ENCODE results near the gene COPS9. TPM values are rescaled to one million over a fixed set of nuclear protein-coding genes. Genes with fewer than 3 reads are reported as not detected.

Gene COPS9
- total and polyA plus RNA-seq, 2 donors (not counting 1 experiment from before 2014, with no cell fraction given), result 48.7 to 69.9 TPM

DNA sequence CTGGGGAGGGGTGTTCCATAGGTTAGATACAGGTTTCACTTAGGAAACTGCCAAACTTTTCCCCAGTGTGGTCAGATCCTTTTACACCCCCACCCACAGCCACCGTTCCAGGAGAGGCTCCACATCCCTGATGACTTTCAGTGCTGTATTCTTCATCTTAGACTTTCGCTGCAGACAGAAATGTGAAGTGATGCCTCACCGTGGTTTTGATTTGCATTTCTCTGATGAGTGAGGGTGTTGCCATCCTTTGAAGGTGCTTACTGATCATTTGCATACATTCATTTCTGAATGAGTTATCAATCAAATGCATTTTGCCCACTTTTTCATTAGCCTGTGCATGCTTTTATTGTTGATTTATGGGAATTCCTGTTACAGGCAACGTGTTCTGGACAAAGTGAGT lies 14.9 kb downstream of the COPS9 start:
- Histone ChIP-seq H3K4me3 (ENCODE audit: control extremely low read depth in 1 of 5, extremely low read depth in 1 of 5, insufficient read depth in 1 of 5, low read depth in 2 of 5, low read length in 4 of 5) (no peak overlapping the region), H3K4me1 (ENCODE audit: control insufficient read depth in 2 of 2, insufficient read depth in 2 of 2, low read length in 2 of 2) (no peaks in the 10 kb centered on the region), H3K9me3 (ENCODE audit: control extremely low read depth in 1 of 3, control insufficient read depth in 2 of 3, insufficient read depth in 1 of 3, low read length in 2 of 3) (no peaks in the 10 kb centered on the region), H3K27me3 (replicated peaks in 1 of 4; ENCODE audit: control extremely low read depth in 1 of 4, control insufficient read depth in 3 of 4, insufficient read depth in 4 of 4, low read length in 3 of 4) (no peaks in the 10 kb centered on the region), H4K20me1 (ENCODE audit: control insufficient read depth, insufficient read depth, low read length, poor library complexity, severe bottlenecking) (no peaks in the 10 kb centered on the region), H3K36me3 (replicated peaks in 1 of 2; ENCODE audit: control extremely low read depth in 1 of 2, control insufficient read depth in 1 of 2, extremely low read depth in 1 of 2, insufficient read depth in 2 of 2, low read length in 1 of 2) (no peaks in the 10 kb centered on the region), H3K79me2 (ENCODE audit: control insufficient read depth, insufficient read depth, low read length) (no peaks in the 10 kb centered on the region), H3K27ac (ENCODE audit: low read length in 2 of 2) (no peak overlapping the region), H2AFZ (ENCODE audit: insufficient read depth, low read depth, low read length, poor library complexity, severe bottlenecking) (no peak overlapping the region), H3K4me2 (replicated peaks; ENCODE audit: low read depth, low read length, poor library complexity, severe bottlenecking) (no peak overlapping the region), H3K9ac (ENCODE audit: low read length) (no peak overlapping the region)
- ChIA-PET POLR2A (no interaction called here), CTCF (no interaction called here)
- peaks cover 5% of the 10 kb centered on the region for H3K4me1 Mint-ChIP-seq
- no peak overlapping the region for H3K4me3 Mint-ChIP-seq
- WGBS (ENCODE audit: insufficient coverage), result no CpG with 5 or more reads among the region's 4 CpGs
- H3K27me3 Mint-ChIP-seq, result peaks cover 3% of the 10 kb centered on the region
- H3K9me3 Mint-ChIP-seq (ENCODE audit: insufficient read depth), result no peaks in the 10 kb centered on the region
- no peak for ATAC-seq (ENCODE audit: low read depth)
- H3K27ac Mint-ChIP-seq, result no peak overlapping the region
- intact Hi-C loops (cut with micrococcal nuclease), result no loop called here
- no peak for TF ChIP-seq EZH2 (IDR thresholded peaks at IDR 0.05; ENCODE audit: borderline replicate concordance, insufficient read depth, low read depth, low read length, poor library complexity, severe bottlenecking)
- TF ChIP-seq, protein P1, sequence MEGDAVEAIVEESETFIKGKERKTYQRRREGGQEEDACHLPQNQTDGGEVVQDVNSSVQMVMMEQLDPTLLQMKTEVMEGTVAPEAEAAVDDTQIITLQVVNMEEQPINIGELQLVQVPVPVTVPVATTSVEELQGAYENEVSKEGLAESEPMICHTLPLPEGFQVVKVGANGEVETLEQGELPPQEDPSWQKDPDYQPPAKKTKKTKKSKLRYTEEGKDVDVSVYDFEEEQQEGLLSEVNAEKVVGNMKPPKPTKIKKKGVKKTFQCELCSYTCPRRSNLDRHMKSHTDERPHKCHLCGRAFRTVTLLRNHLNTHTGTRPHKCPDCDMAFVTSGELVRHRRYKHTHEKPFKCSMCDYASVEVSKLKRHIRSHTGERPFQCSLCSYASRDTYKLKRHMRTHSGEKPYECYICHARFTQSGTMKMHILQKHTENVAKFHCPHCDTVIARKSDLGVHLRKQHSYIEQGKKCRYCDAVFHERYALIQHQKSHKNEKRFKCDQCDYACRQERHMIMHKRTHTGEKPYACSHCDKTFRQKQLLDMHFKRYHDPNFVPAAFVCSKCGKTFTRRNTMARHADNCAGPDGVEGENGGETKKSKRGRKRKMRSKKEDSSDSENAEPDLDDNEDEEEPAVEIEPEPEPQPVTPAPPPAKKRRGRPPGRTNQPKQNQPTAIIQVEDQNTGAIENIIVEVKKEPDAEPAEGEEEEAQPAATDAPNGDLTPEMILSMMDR (IDR thresholded peaks at IDR 0.05), result no peak
- DNase-seq, result no peak

DNA sequence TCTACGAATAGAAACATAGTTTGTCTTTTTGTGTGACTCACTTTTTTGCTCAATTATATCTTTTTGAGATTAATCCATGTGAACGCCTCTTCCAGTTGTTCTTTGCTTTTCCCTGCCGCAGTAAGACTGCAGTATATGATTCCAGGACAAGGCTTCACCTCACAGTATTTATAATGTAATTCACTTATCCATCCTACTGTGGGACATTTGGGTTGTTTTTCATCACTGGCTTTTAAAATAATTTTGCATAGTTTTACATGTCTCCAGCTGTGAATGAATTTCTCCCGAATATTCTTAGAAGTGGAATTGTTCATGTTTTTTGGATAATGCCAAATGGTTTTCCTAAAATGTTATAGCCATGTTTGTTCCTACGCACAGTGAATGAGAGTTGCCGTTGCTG lies 21.9 kb downstream of the COPS9 start:
- Histone ChIP-seq H3K4me1 (ENCODE audit: control insufficient read depth in 2 of 2, insufficient read depth in 2 of 2, low read length in 2 of 2) (no peaks in the 10 kb centered on the region), H3K27me3 (replicated peaks in 1 of 4; ENCODE audit: control extremely low read depth in 1 of 4, control insufficient read depth in 3 of 4, insufficient read depth in 4 of 4, low read length in 3 of 4) (peaks cover 0 to 9% (median 3%) of the 10 kb centered on the region in 4 experiments), H3K9me3 (ENCODE audit: control extremely low read depth in 1 of 3, control insufficient read depth in 2 of 3, insufficient read depth in 1 of 3, low read length in 2 of 3) (no peaks in the 10 kb centered on the region), H4K20me1 (ENCODE audit: control insufficient read depth, insufficient read depth, low read length, poor library complexity, severe bottlenecking) (no peaks in the 10 kb centered on the region), H2AFZ (ENCODE audit: insufficient read depth, low read depth, low read length, poor library complexity, severe bottlenecking) (no peak overlapping the region), H3K79me2 (ENCODE audit: control insufficient read depth, insufficient read depth, low read length) (no peaks in the 10 kb centered on the region), H3K4me3 (ENCODE audit: control extremely low read depth in 1 of 5, extremely low read depth in 1 of 5, insufficient read depth in 1 of 5, low read depth in 2 of 5, low read length in 4 of 5) (no peak overlapping the region), H3K9ac (ENCODE audit: low read length) (no peak overlapping the region), H3K27ac (ENCODE audit: low read length in 2 of 2) (no peak overlapping the region), H3K36me3 (replicated peaks in 1 of 2; ENCODE audit: control extremely low read depth in 1 of 2, control insufficient read depth in 1 of 2, extremely low read depth in 1 of 2, insufficient read depth in 2 of 2, low read length in 1 of 2) (no peaks in the 10 kb centered on the region), H3K4me2 (replicated peaks; ENCODE audit: low read depth, low read length, poor library complexity, severe bottlenecking) (no peak overlapping the region)
- no peak for DNase-seq
- H3K4me1 Mint-ChIP-seq, result no peaks in the 10 kb centered on the region
- TF ChIP-seq EZH2 (IDR thresholded peaks at IDR 0.05; ENCODE audit: borderline replicate concordance, insufficient read depth, low read depth, low read length, poor library complexity, severe bottlenecking), result no peak
- H3K4me3 Mint-ChIP-seq, result no peak overlapping the region
- intact Hi-C loops (cut with micrococcal nuclease), result no loop called here
- H3K27me3 Mint-ChIP-seq, result peaks cover 26% of the 10 kb centered on the region
- no peak for ATAC-seq (ENCODE audit: low read depth)
- 100% methylated on average over 4 of the region's 6 CpGs for WGBS (ENCODE audit: insufficient coverage)
- CTCF ChIA-PET, result interaction anchor here (3.3 kb wide), 1 partner anchor 53 kb away, joined by 8 read pairs; no protein-coding TSS in a partner anchor
- POLR2A ChIA-PET, result no interaction called here
- H3K9me3 Mint-ChIP-seq (ENCODE audit: insufficient read depth), result no peaks in the 10 kb centered on the region
- no peak overlapping the region for H3K27ac Mint-ChIP-seq

Data from B cell (primary cell).